Osteoblast (primary cell): Measurements from ENCODE around the gene SHROOM3. TPM values are rescaled to one million over a fixed set of nuclear protein-coding genes. Genes with fewer than 3 reads are reported as not detected.

Source experiments
- DNase-seq: peaks from one replicate; pipeline ENCODE4 v3.0.0; 2011; ENCODE audit warnings: low spot score, mixed read lengths; ENCODE audit not compliant: insufficient read length; ENCODE audit errors: missing footprints
- H2AFZ ChIP-seq: 2 replicates; pipeline ENCODE4 v1.6.0; 2011; ENCODE audit warnings: mild to moderate bottlenecking, low read length
- H3K27ac ChIP-seq: 2 replicates; pipeline ENCODE4 v1.5.1; 2011; ENCODE audit warnings: mild to moderate bottlenecking, low read depth, low read length, moderate library complexity
- H3K27me3 ChIP-seq: 2 replicates; pipeline ENCODE4 v1.6.0; 2012; ENCODE audit warnings: mild to moderate bottlenecking, control low read depth, inconsistent platforms, low read length, moderate library complexity; ENCODE audit not compliant: insufficient read depth
- H3K36me3 ChIP-seq: 2 replicates; pipeline ENCODE4 v1.5.1; 2011; ENCODE audit warnings: mild to moderate bottlenecking, low read length, control low read depth, moderate library complexity; ENCODE audit not compliant: insufficient read depth
- H3K4me1 ChIP-seq: 2 replicates; pipeline ENCODE4 v1.5.1; 2011; ENCODE audit warnings: mild to moderate bottlenecking, low read length, control low read depth, moderate library complexity; ENCODE audit not compliant: insufficient read depth
- H3K4me2 ChIP-seq: 2 replicates; pipeline ENCODE4 v1.6.0; 2011; ENCODE audit warnings: mild to moderate bottlenecking, low read length; ENCODE audit not compliant: insufficient read depth
- H3K4me3 ChIP-seq: fragments of 200-600 bp; sonication (generic); 3 replicates; pipeline ENCODE4 v1.5.1; 2012; ENCODE audit warnings: mild to moderate bottlenecking, low read length, inconsistent platforms; ENCODE audit not compliant: insufficient read depth
- H3K79me2 ChIP-seq: 2 replicates; pipeline ENCODE4 v1.6.0; 2012; ENCODE audit warnings: mild to moderate bottlenecking, low read length, control low read depth, inconsistent platforms; ENCODE audit not compliant: insufficient read depth
- H3K9me3 ChIP-seq: 2 replicates; pipeline ENCODE4 v1.5.1; 2011; ENCODE audit warnings: low read depth, low read length, control low read depth
- H4K20me1 ChIP-seq: 2 replicates; pipeline ENCODE4 v1.6.0; 2012; ENCODE audit warnings: mild to moderate bottlenecking, low read length, control low read depth; ENCODE audit not compliant: insufficient read depth
- total RNA-seq: library from RNA; depleted of rRNA; stranded (reverse); fragments of >200 nt; gene quantifications from 2 replicates; pipeline ENCODE4 v1.2.3, GENCODE V29; 2012
- TF ChIP-seq, protein P1 (sequence below): IDR thresholded peaks from 2 replicates; pipeline ENCODE4 v1.5.1; 2011; ENCODE audit warnings: mild to moderate bottlenecking, low read depth, low read length, moderate library complexity; ENCODE audit errors: extremely low read depth

The SHROOM3 gene
- total RNA-seq, 1 donor = 9.8 TPM

DNA sequence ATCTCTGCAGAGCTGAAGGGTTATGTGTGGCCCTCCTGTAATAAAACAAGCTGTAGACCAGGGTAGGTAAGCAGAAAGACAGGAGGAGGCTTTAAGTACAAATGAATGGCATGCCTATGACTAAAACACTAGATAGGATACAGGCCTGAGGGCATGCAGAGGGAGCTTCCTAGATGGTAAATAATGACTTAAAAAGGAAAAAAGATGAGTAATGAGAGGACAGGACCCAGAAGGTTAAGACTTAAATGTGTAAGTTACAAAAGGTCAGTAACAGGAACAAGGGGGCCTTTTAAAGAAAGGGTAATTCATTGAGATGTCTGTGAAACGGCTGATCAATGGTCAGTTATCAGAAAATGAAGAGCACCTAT lies 268.1 kb downstream of the SHROOM3 start:
- no peaks in the 10 kb centered on the region for H3K36me3 ChIP-seq
- no peak overlapping the region for H3K4me3 ChIP-seq
- H4K20me1 ChIP-seq = no peaks in the 10 kb centered on the region
- H3K4me1 ChIP-seq = peaks cover 29% of the 10 kb centered on the region
- H3K79me2 ChIP-seq = peaks cover 16% of the 10 kb centered on the region
- no peak overlapping the region for H3K27ac ChIP-seq
- peak; percentile 34 for DNase-seq
- no peak overlapping the region for H2AFZ ChIP-seq
- no peaks in the 10 kb centered on the region for H3K27me3 ChIP-seq
- TF ChIP-seq, protein P1, sequence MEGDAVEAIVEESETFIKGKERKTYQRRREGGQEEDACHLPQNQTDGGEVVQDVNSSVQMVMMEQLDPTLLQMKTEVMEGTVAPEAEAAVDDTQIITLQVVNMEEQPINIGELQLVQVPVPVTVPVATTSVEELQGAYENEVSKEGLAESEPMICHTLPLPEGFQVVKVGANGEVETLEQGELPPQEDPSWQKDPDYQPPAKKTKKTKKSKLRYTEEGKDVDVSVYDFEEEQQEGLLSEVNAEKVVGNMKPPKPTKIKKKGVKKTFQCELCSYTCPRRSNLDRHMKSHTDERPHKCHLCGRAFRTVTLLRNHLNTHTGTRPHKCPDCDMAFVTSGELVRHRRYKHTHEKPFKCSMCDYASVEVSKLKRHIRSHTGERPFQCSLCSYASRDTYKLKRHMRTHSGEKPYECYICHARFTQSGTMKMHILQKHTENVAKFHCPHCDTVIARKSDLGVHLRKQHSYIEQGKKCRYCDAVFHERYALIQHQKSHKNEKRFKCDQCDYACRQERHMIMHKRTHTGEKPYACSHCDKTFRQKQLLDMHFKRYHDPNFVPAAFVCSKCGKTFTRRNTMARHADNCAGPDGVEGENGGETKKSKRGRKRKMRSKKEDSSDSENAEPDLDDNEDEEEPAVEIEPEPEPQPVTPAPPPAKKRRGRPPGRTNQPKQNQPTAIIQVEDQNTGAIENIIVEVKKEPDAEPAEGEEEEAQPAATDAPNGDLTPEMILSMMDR = no peak
- H3K4me2 ChIP-seq = no peak overlapping the region
- no peaks in the 10 kb centered on the region for H3K9me3 ChIP-seq

- Histone ChIP-seq H3K27ac (peak overlapping the region; percentile 17), H3K9me3 (no peaks in the 10 kb centered on the region), H4K20me1 (no peaks in the 10 kb centered on the region), H3K4me3 (no peak overlapping the region), H3K27me3 (no peaks in the 10 kb centered on the region), H3K4me2 (no peak overlapping the region), H3K36me3 (no peaks in the 10 kb centered on the region), H2AFZ (no peak overlapping the region), H3K79me2 (peaks cover 16% of the 10 kb centered on the region), H3K4me1 (peaks cover 29% of the 10 kb centered on the region)
- TF ChIP-seq, protein P1 = no peak
- no peak for DNase-seq
These were observed 268.6 kb downstream of the SHROOM3 start for GRCh38 chr4:76703676-76704075.

DNA sequence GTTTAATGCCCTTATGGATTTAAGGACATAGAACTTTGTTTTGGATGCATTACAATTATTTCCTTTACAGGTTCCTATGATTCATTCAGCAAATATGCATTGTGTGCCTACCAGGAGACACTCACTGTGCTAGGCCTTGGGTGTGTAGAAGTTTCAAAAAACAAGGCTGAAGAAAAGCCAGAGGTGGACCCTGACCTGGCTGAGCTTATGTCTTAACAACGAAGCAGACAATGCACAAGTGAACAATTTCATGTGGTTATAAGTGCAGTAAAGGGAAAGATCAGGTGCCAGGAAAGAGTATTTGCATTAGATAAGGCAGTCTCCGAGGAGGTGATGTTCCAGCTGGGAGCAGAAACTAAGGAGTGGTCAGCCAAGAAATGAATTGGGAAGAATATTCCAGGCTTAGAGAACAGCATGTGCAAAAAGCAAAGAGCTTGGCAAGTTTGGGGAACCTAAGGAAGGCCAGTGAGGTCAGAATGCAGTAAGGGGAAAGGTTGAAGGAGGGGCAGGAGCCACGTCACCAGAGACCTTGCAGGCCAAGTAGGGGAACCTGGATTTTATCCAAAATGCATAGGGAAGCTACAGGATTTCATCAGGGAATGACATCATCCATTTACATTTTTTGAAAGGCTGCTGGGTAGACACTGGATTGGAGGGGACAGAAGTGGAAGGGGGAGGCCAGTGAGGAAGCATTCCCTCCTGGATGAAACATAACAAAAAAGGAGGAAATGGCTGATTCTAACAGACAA lies 269.3 kb downstream of the SHROOM3 start:
- no peak for DNase-seq
- Histone ChIP-seq H3K27me3 (no peaks in the 10 kb centered on the region), H3K4me3 (no peak overlapping the region), H3K9me3 (no peaks in the 10 kb centered on the region), H3K36me3 (no peaks in the 10 kb centered on the region), H3K4me1 (peaks cover 33% of the 10 kb centered on the region), H4K20me1 (no peaks in the 10 kb centered on the region), H3K79me2 (peaks cover 13% of the 10 kb centered on the region), H3K27ac (peak overlapping the region; percentile 17), H3K4me2 (no peak overlapping the region), H2AFZ (no peak overlapping the region)
- TF ChIP-seq, protein P1 = no peak

GRCh38 chr4:76705472-76705871 lies 270.4 kb downstream of the SHROOM3 start:
- Histone ChIP-seq H3K4me1 (peaks cover 37% of the 10 kb centered on the region), H3K79me2 (peaks cover 12% of the 10 kb centered on the region)

More at GRCh38 chr4:76705472-76705871, 270.4 kb downstream of the SHROOM3 start:
- Histone ChIP-seq H4K20me1 (no peaks in the 10 kb centered on the region), H3K4me2 (no peak overlapping the region), H3K36me3 (no peaks in the 10 kb centered on the region), H3K27me3 (no peaks in the 10 kb centered on the region), H3K27ac (no peak overlapping the region), H2AFZ (no peak overlapping the region), H3K4me3 (no peak overlapping the region), H3K9me3 (no peaks in the 10 kb centered on the region)
- DNase-seq = no peak
- TF ChIP-seq, protein P1 = no peak
